DMS153 treated with DMSO at 0.1 percent for 48 hours (cell line): Measurements from ENCODE around the gene LACTB.

Experiments used
- DNase-seq: peaks from one replicate; lab custom pipeline; 2025; ENCODE audit not compliant: unreplicated experiment; lab: John Stamatoyannopoulos, UW

LACTB gene

GRCh38 chr15:63121382-63122001 lies at the start of gene LACTB:
TSS of gene LACTB (plus strand) at chr15:63121861. CDS start at chr15:63121872, 11 bp downstream.
- DNase-seq, result no peak

DNA sequence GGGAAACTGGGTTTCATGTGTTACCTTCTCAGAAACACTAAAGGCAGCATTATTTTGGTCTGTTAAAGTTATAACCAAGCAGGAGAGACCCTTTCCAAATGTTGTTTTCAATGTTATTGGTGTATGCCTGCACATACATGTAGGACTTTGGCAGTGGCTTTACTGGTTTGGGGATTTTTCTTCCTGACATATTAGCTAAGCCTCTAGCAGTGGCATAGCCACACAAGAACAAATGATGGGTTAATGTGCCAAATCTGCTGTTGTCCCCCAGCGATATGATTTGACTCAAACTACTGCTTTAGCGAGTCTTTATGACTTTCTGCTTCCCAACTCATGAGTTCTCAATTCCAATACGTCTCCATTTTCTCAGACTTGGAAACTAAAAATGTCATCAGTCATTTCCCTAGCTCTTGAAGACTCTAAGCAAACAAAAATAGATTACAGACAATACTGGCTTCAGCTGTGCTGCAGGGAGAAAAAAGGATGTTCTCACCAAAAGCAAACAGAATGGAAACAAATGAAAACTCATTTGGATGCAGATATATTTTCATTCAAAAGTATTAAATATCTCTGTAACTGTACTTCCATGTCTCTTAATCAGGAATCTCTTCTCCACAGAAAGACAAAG lies 49.5 kb upstream of the LACTB start:
- DNase-seq, result peak; percentile 1

GRCh38 chr15:63072809-63073277 lies 48.8 kb upstream of the LACTB start:
- DNase-seq, result no peak

DNA sequence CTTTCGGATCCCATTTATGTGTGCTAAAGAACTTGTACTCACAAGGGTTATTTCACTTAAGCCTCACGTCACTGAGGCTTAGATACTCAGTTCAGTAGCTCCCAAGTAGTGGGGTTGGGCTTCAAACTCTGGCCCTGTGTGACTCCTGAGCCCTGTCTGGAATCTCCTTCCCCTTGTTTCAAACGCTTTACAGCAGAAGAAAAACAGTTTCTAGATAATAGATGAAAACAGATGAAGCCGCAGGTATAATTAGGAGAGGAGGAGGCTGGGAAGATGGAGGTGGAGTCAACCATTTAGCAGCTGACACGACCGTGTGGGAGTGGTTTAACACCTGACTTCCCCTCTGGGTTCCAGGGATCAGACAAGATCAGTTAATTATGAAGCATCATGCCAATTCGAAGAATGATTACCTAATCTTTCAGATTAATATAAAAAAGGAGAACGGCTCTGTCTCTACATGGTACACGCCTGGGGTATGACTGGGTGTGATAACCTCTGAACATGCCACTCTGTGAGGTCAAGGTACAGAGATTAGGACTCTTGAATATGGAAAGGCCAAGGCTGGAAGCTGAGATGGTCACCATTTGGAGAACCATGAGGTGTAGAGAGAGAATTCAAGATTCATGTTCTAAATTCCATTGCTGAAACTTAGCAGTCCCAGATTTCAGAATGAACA lies 48.0 kb upstream of the LACTB start:
- no peak for DNase-seq

DNA sequence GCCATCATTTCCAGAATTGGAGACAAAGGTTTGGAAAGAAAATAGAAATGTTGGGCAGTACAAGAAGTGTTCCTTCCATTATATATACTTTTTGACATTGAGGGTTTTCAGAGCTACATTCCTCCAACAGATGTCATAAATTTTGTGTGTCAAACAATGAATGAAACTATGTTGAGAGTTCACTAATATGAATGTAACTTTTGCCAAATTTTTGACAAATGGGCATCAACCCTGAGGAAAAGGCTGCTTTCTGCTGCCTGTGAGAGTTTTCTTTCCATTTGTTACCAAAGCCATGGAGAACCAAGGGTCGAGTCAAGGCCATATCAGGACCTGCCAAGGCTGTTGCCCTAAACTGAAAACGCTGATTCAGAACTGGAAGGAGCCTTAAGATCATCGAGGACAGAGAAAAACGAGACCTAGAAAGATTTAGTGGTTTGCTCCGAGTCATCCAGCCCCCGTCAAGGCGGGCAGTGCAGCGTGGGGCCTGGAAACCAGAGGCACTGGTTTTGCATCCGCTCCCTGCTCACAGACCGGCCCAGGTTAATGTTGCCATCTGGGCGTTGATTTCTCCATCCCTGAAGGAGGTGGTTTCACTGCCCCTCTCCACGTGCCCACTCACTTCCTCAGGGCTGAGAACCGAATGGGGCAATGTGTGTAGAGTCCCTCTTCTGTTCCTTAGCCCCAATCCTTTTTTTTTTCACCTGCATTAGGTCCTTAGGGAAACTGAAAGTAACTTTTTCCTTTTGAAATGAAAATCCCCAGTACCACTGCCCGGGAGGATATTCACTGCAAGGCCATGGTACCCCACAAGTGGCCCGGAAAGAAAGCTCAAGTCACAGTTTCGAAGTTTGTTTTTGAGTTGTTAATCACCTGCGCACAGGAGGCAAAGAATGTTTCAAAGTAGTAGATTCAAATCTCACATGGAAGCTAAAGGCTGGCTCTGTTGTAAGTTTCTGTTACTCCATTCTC lies 46.4 kb upstream of the LACTB start:
- DNase-seq, result no peak

- DNase-seq, result no peak
These were observed 45.5 kb upstream of the LACTB start for GRCh38 chr15:63075984-63076713.

DNA sequence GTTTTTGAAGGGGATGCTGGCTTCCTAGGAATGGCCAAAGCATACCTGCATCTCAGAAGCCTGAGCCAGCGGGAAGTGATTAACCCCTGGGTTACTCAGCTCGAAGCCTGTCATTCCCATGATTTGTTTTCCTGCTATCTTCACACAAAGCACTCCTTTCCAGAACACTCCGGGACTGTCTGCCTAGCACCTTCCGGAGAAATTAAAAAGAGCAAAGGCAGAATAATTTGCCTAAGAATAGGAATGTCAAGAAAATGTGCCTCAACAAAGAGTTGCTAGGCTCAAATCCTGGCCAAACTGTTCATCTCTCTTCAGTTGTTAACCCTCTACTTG lies 45.0 kb upstream of the LACTB start:
- DNase-seq, result no peak

DNA sequence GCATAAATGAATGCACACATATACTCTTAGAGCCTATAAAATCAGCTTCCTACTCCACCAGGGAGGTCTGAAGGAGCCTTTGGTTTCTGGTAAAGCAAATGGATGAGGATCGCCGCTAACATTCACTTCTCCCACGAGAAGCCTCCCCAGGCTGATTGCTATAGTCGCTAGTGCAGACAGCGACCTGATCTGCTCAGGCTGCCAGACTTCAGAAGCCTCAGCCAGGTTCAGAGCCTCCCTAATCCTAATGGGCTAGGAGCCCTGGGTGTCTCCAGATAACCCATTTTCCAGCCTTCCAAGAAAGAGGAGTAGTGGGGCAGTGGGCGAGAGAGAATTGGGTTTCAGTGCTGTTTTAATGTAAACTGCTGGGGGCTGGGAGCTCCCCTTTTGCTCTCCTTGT lies 43.7 kb upstream of the LACTB start:
- DNase-seq, result no peak

DNA sequence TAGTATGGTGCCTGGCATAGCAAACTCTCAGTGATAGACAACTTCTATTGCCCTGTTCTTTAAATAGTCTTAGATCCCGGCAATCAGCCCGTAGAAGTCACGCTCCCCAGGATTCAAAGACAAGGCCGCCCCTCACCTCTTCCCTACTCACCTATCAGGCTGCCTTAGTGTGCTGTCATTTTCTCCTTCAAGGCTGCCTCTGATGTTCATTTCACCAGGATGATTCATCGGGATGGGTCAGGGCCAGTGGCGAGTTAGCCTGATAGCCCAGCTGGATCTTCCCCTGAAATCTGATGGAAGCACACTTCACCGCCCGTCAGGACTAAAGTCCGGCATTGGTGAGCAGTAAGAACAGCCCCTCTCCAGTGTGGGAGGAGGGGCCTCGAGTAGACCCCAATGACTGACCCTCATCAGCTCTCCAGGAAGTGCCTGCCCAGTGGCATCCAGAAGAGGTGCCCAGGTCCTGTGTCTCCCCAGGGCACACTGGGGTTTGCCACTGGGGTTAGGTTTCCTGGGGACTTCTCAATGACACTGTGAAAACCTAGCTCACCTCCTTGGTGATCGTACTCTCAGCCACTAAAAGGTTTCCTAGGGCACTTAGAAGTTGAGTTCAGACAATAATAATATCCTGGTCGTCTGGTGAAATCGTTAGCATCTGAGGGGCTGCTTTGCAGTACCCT lies 41.6 kb upstream of the LACTB start:
- DNase-seq, result no peak

- DNase-seq, result no peak
These were observed 40.9 kb upstream of the LACTB start for GRCh38 chr15:63080634-63081250.

- DNase-seq, result no peak
These were observed 39.3 kb upstream of the LACTB start for GRCh38 chr15:63082366-63082765.

GRCh38 chr15:63083044-63083443 lies 38.6 kb upstream of the LACTB start:
- no peak for DNase-seq

DNA sequence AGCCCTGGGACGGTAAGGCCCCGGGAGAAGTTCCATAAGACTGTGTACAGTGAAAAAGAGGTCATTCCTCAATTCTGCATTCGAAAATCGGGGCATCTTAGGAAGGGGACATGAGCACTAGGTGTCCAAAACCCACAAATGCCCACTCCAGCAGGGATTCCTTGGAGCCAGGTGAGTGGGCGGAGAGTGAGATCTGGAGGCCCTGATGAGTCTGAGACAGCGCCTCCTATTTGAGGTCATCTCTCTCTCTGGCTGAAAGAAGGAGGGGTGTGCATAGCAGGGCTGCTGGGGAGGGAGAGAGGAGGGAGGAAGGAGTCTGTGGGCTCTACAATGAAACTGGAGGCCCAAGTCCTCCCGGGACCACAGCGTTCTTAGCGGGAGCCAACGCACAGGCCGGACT lies 38.1 kb upstream of the LACTB start:
- DNase-seq, result no peak

DNA sequence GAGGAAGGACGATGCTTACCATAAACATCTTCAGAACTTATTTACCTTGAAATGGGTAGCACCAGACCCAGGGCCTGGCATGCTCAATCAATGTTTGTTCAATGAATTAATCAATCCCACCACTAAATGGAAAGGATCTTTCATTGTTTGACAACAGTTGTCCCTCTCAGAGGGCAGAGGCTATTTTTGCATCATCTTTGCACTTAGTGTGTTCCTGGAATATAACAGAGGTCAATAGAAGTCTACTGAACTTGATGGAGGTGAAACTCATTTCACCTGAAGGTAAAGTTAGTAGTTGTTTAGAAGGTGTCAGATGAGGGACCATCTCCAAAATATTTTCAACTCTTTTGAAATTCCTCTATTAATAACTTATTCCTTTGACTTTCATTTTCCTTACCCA lies 36.9 kb upstream of the LACTB start:
- DNase-seq, result no peak

- DNase-seq, result no peak
These were observed 36.4 kb upstream of the LACTB start for GRCh38 chr15:63085289-63085688.

DNA sequence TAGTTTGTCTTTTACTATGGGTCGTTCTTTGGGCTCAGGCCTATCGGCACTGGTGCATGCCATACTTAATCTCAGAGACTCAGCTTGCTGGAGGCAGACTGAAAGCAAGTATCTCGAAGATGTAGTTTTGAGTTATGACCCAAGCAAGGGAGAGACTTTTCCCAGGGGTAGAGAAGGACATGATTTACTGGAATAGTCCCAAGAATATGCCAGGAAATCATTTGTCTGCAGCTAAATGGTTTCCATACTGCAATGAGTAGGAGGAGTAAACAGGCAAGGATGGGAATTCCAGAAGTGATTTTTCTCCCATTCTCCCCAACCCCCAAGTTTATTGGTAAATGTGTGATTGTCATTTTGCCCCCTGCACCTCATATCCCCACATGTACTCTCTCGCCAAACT lies 35.4 kb upstream of the LACTB start:
- DNase-seq, result no peak

DNA sequence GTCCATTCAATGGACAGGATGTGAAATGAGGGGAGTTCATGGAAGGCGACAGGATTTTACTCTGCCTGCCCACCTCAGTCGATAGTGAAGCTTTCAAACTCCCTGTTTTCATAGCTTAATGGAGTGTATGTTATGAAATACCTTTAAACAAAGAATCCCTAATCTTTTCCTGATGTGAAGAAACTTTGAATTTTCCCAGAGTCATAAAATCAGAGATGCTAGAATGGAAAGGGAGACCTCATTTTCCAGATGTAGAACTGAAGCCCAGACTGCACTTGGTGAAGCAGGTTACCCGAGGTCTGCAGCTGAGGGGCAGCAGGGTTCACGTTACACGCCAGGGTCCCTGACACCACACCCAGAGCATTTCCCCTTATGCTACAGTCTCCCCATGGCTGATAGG lies 34.7 kb upstream of the LACTB start:
- DNase-seq, result no peak

GRCh38 chr15:63088533-63089245 lies 33.0 kb upstream of the LACTB start:
- DNase-seq, result no peak
